AG08395 (cell line): ENCODE measurements around the gene KBTBD3.
A peak's percentile ranks its signal among the peaks of the same experiment; 100 is the strongest.

Experiments
- DNase-seq: peaks from one replicate; pipeline ENCODE4 v3.0.0; 2012; ENCODE audit warnings: mixed read lengths, low spot score

KBTBD3 gene

GRCh38 chr11:106076919-106077608 lies at the start of gene KBTBD3:
TSS of gene KBTBD3 (minus strand) at chr11:106077347. CDS start at chr11:106059097, 18,250 bp downstream.
- DNase-seq: peak; percentile 95

- no peak for DNase-seq
Measured at GRCh38 chr11:106121570-106122320, 44.6 kb upstream of the KBTBD3 start.

DNA sequence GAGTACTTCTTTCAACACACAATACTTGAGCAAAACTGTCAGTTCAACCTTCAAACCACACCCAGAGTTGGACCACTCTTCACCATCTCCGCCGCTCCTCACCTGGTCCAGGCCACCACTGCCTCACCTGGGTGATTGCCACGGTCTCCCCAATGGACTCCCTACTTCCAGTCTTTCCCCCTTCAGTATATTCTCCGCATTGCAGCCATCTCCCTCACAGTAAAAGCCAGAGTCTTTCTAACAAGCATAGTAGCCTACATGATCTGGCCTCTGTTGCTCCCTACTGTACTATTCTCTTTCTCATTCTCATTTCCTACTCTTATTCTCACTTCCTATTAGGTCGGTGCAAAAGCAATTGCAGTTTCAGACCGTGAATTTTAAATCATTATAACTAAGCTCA lies 28.8 kb upstream of the KBTBD3 start:
- DNase-seq: no peak

DNA sequence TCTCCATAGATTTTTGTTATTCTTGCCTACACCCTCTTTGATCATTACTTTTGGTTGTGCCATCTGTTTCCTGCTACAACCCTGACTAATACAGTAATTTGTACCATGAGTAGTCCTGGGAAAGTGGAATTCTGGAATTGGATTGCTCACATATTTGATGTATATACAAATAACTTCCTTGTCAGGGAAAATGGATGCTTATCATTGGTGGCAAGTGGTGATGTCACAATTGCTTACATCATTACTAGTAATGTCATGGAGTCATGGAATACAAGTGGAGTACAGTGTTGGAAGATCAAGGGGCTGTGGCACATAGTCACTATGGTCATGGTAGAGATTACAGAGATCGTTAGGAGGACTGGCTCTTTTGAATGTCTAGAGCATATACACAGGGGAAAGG lies 24.7 kb upstream of the KBTBD3 start:
- DNase-seq: peak; percentile 7

DNA sequence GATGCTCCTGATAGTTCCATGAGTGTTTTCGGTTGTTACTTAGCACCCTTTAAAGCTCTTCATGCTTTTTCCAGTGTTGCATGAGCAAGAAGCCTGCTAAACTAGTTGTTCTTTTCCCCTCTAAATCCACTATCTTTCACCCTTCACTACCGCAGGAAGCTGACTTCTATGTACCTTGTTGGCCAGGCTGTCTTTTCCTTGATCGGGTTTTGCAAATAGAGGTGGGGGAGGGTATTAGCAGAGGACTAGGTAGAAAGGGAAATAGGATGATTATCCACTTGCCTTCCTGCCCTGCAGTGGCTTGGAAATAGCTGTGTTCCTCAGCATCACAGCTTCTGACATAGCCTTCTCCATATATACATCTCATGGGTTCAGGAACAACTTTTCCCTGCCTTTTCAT lies 24.2 kb upstream of the KBTBD3 start:
- no peak for DNase-seq

DNA sequence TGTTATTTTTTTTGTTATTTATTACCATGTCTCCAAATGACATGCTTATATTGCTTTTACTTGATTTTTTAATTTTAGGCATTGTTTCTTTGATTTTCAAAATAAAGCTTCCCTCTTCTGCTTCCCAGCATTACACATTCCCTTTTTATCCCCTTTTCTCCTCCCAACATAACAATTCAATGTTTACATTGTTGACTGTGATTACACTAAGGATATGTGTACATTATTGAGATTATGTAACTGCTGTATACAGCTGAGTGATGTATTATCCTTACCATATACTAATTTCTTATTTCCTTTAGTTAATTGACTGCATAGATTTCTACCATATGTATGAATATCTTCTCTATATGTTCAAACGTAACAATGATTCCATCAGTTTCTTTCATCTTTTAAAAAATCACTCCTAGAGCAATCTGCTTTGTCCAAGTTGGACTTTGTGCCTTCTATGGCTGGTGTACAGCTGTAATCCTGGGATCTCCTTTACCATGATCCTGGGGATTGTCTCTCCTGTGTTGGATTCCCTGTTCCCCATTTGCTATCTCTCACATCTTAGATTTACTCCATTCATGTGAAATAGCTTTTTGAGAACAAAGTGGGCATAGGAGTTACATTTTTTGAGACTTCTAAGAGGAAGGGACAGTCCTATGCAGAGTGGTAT lies 21.9 kb upstream of the KBTBD3 start:
- DNase-seq: no peak

DNA sequence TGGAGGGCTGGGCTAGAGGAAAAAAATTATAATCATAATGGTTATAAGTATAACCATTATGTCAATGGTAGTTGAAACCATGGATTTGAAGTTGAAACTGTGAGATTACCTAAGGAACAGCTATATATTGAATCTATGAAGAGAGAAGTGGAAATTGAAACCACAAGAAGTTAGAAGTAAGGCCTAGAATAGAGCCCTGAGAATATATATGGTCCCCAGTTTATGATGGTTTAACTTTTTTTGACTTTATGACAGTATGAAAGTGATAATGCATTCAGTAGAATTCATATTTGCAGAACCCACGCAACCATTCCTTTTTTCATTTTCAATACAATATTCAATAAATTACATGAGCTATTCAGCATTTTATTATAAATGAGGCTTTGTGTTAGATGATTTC lies 15.3 kb upstream of the KBTBD3 start:
- DNase-seq: no peak

GRCh38 chr11:106091480-106092123 lies 14.5 kb upstream of the KBTBD3 start:
- peak; percentile 6 for DNase-seq

DNA sequence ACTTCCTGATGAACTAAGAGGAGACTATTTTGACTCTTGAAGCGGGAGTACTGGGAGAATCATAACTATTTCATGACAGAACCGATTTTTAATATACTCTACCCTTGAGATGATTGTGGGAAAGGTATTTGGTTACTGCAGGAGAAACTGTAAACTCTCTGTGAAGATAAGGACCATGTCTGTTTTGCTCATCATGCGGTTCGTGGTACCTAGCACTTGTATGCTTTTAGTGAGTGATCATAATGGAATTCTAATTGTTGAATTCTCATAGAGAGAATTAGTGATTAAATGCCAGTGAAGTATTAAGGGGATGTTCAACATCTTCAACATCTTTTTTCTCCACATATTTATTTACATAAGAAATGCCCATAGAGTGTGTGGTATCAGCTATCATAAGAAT lies 11.7 kb upstream of the KBTBD3 start:
- DNase-seq: no peak

DNA sequence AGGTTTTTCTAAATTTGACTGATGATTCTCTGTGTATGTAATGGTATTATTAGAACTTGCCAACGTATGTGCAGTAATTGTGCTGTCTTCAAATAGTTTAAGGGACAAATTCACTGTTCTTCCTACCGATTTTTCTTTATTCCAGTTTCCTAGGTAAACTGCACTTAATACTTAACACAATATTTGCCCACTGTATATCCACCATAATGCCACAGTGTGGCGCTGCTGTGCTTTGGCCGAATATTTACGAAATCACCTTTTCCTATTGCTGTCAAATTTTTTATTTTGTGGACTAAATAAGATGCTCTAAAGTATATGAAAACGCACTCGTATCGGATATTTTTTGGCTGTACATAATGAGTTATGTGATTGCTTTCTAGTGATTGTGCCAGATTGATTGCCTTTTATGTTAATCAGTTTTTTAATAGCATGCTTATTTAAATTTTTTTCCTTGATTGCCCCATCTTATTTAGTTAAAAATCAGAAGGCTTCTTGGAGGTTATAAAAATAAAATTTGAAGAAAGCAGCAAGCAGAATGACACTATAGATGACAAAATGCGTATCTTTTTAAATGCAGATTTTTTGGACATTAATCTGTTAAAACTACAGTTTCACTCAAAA lies 10.8 kb upstream of the KBTBD3 start:
- peak; percentile 28 for DNase-seq

- no peak for DNase-seq
Measured at GRCh38 chr11:106086850-106087249, 9.7 kb upstream of the KBTBD3 start.

GRCh38 chr11:106086135-106086534 lies 9.0 kb upstream of the KBTBD3 start:
- DNase-seq: no peak

DNA sequence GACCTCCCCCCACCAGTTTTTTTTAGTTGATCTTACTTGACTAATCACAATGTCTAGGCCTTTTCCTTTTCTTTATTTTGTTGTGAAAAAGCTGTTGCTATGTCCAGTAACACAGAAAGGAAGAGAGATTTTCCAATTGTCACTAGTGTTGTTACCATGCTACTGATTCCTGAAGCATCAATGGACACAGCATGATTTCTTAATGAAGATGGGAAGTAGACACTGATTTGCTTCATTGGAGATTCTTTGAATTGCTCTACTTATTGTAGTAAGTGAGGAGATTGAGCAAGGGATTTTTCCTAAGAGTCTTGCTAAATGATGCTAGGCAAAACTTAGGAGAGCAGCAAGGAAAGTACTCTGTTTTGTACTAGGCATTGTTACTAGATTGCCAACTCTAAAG lies 4.9 kb upstream of the KBTBD3 start:
- no peak for DNase-seq

DNA sequence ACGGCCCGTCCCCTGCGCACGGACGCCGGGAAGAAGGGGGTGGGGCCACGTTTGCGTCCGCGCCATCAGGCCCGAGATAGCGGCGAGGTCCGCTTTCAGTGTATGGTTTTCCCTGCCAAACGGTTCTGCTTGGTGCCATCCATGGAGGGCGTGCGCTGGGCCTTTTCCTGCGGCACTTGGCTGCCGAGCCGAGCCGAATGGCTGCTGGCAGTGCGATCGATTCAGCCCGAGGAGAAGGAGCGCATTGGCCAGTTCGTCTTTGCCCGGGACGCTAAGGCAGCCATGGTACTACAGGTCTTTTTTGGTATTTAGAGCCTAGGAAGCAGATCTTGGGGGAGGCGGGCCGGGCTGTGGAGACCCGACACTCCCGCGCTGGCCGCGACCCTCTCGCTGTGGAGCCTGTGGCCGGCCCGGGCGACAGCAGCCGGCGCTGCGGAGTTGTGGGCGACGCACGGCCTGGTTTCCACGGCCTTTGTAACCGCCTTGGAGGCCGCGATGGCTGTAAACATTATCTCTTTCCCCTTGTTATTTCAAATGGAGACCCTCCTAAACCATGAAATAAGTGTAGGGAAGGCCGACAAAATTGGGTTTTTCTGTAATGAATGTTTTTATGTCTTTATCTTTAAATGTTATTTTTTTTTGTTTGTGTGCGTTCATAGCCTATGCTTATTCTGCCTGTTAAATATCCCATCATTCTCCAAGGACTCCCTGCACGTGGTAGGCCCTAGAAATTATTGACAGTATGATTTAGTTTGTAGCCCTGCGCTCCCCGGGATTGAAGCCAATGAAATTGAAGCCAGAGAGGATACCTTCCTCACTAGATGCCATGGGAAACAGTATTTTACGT lies 685 bp upstream of the KBTBD3 start, which contains the start of gene AASDHPPT:
Gene AASDHPPT (plus strand): TSS at position 54 of the 847 bp plus-strand sequence. CDS start 49 bp downstream, at position 103.
- no peak for DNase-seq

DNA sequence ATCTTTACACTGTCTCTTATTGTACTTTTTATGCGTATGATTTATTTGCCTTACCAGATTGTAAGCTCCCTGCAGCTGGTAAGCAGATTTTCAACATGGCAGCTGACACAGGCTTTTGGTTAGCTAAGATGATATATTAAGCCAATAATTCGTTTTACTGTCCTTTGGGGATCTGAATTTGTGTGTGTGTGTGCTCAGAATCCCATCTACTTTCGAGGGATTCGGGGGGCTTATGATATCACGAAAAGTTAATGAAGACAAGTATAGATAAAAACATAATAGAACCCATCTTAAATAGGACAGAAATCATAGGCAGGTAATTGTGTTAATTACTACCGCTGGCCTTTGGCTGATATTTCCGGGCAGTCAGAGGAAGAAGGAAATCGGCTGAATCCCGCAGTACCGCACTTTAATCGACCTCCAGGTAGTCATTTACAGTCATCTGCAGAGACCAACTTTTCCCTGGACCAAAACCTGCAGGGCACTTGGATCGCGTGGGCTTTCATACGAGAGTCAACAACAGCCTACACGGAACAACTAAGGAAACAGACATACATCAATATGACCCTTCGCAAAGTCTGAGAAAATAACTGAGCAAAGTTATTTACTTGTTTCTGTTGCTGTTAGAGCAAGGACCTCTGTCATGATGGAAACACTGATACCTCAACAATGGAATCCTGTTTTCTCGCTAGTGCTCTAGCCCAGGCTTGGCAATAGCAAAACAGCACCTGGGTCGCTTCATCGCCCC lies 802 bp downstream of the KBTBD3 start:
- DNase-seq: no peak

- no peak for DNase-seq
Measured at GRCh38 chr11:106072804-106073203, 4.3 kb downstream of the KBTBD3 start.

DNA sequence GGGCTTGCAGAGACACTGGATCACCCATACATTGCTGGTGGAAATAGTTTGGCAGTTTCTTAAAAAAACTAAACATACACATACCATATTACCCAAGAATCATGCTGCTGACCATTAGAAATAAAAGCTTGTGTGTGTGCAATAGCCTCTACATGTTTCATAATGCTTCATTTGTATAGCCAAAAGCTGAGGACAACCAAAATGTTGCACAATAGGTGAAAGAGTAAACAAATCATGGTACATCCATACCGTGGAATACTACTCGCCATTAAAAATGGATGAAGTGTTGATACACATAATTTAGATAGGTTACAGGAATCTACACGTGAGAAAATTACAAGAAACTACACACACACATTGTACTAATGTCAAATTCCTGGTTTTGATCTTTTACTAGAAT lies 6.5 kb downstream of the KBTBD3 start:
- DNase-seq: no peak

DNA sequence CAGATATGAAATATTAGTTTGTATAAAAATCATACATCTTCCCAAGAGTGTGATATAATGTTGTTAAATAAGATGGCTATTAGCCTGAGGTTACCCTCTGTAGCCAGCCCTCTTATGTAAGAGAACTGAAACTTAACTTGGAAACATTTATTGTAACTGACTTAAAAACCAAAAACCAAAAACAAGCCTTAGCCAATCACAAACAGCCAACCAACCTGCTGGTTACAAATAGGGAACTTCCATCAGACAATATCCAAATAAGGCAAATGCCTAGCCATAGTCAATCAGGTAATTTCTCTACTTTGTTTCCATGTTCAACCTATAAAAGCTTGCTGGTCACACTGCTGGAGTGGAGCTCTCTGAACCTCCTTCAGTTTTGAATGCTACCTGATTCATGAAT lies 14.1 kb downstream of the KBTBD3 start:
- no peak for DNase-seq

DNA sequence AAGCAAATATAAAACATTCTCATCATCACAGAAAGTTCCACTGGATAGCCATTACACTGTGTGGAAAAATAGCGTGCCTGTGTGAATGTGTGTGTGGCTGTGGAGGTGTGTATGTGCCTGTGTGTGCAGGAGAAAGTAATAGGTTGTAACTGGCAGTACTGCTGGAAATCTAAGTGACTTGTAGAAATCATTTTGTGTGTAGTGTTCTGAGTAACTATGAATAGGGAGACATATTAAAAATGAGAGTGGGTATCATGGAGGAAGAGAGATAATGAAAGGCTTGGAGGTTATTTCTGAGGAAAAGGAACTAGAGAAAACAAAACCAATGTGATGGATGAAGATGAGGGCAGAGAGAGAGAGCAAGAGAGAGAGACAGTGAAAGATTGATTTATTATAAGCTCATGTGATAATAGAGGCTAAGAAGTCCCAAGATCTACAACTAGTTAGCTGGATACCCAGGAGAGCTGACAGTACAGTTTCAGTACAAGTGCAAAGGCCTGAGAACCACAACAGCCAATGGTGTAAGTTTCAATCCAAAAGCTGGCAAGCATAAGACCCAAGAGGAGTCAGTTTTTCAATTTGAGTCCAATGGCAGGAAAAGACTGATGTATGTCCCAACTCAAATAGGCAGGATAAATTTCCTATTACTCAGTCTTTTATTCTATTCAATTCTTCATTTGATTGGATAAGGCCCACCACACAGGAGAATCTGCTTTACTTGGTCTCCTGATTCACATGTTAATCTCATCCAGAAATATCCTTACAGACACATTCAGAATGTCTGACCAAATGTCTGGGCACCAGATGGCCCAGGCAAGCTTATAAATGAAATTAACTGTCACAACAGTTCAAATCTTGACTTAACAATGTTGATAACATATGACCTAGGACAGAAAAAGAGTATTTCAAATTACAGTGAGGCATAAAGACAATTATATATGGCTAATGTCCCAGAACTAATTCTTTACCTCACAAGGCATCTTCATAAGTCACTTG lies 14.9 kb downstream of the KBTBD3 start:
- DNase-seq: no peak
